Heart left ventricle (tissue), 13 donors: Measurements from ENCODE around the gene ZNF12.

Experiments used
- CTCF ChIP-seq, 12 donors: fragments of 200-600 bp; sonication (generic) in 4 of 12; IDR thresholded peaks; one replicate each; pipeline versions ENCODE4 v1.5.0 to v1.8.0; 2018 to 2022; ENCODE audit warnings: antibody characterized with exemption in 12 of 12, mild to moderate bottlenecking in 5 of 12
- POLR2A ChIP-seq, 2 donors: fragments of 450-650 bp; IDR thresholded peaks; one replicate each; pipeline ENCODE4 v1.6.1; 2017; ENCODE audit warnings: antibody characterized with exemption in 2 of 2, mild to moderate bottlenecking in 2 of 2, moderate library complexity in 2 of 2
- donor health status: ischemic (EF 13 %, LVEDD 7.1; RV severe dilation, severe dysfunction).
- donor health status: DM: no; HTN: yes; CAD: no.
- donor health status: DM: no; HTN: no; CAD: no.
- donor health status: ischemic (EF 25% LVEDD 6.9; RV normal size, moderate dysfunction).
- donor health status: ischemic (EF 25% LVEDD 5.7; RV mildly dilated, moderate dysfunction).
- donor health status: ischemic (EF 35%, LVEDD 5.7; RV mildly dilated, moderate dysfunction).
- donor health status: nonischemic (EF 11% LVEDD 7.7; RV severe dilation, severe dysfunction).
- donor health status: DM: yes; HTN: yes; CAD: no.
- donor health status: PGD.
- donor health status: ischemic (EF 29% LVEDD 5.4; RV normal size, mild dysfunction).
- donor health status: nonischemic (EF 23%, LVEDD 6.1; RV moderate dilation, normal function).

- TF ChIP-seq CTCF (IDR thresholded peaks at IDR 0.05) (no peak), POLR2A (IDR thresholded peaks at IDR 0.05) (no peak)
Observed at GRCh38 chr7:6650086-6650485, 56.7 kb downstream of the ZNF12 start.
